GM13976 (cell line): Measurements from ENCODE around the gene PEAK1.

Experiments
- DNase-seq: peaks from one replicate; pipeline ENCODE4 v3.0.0; 2012; ENCODE audit warnings: low spot score
- CTCF ChIP-seq: IDR thresholded peaks from 2 replicates; pipeline ENCODE4 v1.5.1; 2012; ENCODE audit warnings: borderline replicate concordance, mild to moderate bottlenecking; ENCODE audit not compliant: insufficient read depth; ENCODE audit errors: extremely low read depth, missing control alignments, control extremely low read depth
- in situ Hi-C: fragments of 300-500 bp; cut with MboI; formaldehyde crosslinking; loops from one replicate; pipeline ENCODE4 v1.12.0; 2022; ENCODE audit warnings: low sequenced_read_pairs, mixed read lengths, inconsistent platforms; ENCODE audit not compliant: unreplicated experiment

The PEAK1 gene

GRCh38 chr15:77097248-77097721 lies 322.6 kb downstream of the PEAK1 start:
- in situ Hi-C loops, result no loop called here
- no peak for TF ChIP-seq CTCF
- no peak for DNase-seq

GRCh38 chr15:77096541-77096940 lies 323.4 kb downstream of the PEAK1 start:
- no peak for TF ChIP-seq CTCF
- in situ Hi-C loops, result no loop called here
- DNase-seq, result no peak

- in situ Hi-C loops, result no loop called here
- TF ChIP-seq CTCF, result no peak
- no peak for DNase-seq
Observed at GRCh38 chr15:77096138-77096537, 323.8 kb downstream of the PEAK1 start.

- no peak for TF ChIP-seq CTCF
- in situ Hi-C loops, result no loop called here
- no peak for DNase-seq
Observed at GRCh38 chr15:77094397-77095030, 325.4 kb downstream of the PEAK1 start.

GRCh38 chr15:77093436-77093835 lies 326.5 kb downstream of the PEAK1 start:
- in situ Hi-C loops, result no loop called here
- no peak for TF ChIP-seq CTCF
- no peak for DNase-seq

GRCh38 chr15:77091097-77091496 lies 328.8 kb downstream of the PEAK1 start:
- no peak for DNase-seq
- TF ChIP-seq CTCF, result no peak
- in situ Hi-C loops, result no loop called here
